ENCODE measurements around the gene SYNPR.

GRCh38 chr3:63278171-63279004 is at the start of gene SYNPR:
- TF ChIP-seq CTCF (IDR thresholded peaks at IDR 0.05) (no peak), POLR2A (IDR thresholded peaks at IDR 0.05) (no peak)
